HG03520 (cell line): ENCODE data around the gene KCND3.
"Not testable (repeated sequence)": the region's sequence is repeated elsewhere in the genome, so short reads cannot be mapped to it uniquely, and the experiment has no call there.

ENCODE experiments used
- ATAC-seq: cut with Tn5 transposase; IDR thresholded peaks from one replicate; pipeline ENCODE4 v1.9.1; 2021; ENCODE audit warnings: mild to moderate bottlenecking, moderate library complexity; ENCODE audit not compliant: unreplicated experiment

Gene KCND3

DNA sequence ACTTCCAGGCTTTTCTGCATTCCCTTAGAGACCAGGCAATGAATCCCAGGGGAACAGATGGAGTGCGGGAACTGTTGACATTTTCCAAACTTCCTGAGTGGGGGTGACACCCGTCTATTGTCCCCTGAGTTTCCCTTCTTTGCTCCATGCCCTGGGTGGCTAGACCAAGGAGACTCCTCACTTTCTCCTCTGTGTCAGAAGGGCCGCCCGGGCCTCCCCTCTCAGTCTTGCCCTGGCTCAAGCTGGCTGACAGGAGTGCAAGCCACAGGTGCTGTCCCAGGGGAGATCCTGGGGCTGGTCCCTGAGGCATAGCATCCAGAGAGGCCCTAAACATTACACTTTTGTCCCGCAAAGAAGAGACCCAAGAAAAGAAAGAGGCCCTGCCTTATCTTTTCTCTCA lies 170.9 kb downstream of the KCND3 start:
- ATAC-seq = no peak

- ATAC-seq = no peak
These were observed 171.4 kb downstream of the KCND3 start for GRCh38 chr1:111818081-111818480.

- ATAC-seq = no peak
These were observed 174.8 kb downstream of the KCND3 start for GRCh38 chr1:111814642-111815041.

DNA sequence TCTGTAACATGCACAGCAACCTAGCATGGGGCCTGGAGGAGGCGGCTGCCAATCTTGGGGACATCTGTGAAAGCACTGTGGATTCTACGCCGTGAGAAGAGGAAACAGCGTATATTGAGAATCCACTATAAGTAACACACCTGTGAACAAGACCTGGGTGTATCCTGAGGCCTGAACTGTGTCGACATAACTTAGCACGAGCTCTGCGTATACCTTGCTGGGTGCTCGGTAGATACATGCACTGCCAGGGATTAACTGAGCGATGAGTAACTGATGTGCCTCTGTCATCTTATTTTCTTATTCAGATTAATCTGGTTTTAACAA lies 175.2 kb downstream of the KCND3 start:
- no peak for ATAC-seq

DNA sequence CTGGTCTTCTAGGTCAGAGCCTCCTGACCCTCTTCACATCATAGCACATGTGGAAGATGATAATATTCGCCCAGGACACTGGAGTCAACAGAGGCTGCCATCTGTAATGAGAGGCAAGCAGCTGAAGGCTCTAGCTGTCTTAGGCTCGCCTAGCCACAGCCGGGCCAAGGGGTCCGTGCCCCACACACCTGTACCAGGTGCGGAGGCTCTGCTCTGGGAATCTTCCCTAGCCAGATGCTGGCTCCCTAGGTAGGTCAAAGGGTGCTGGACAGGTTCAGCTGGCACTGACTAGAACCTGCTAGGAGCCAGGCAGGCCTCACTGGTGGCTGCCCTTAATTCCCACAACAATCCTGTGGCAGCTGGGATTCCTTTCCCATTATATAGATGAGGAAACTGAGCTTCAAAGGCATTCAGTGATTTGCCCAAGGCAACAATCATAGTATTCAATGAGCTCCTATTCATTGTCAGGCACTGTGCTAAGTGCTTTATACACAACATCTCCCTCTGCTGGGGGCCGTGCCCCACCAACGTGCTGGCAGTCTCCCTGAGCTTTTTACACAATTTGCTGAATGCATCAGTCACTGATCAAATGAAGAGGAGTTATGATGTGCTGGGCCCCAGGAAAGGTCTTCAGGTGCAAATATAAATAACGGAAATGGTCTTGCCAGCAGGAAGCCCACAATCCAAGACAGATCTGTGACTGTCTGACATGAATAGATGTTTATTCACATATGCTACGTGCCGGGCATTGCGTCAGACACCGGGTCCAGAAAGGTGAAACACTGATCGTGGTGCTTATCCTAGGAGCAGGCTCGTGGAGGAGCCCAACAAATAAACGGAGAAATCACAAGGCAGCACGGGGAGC lies 175.8 kb downstream of the KCND3 start:
- ATAC-seq = no peak

- ATAC-seq = no peak
These were observed 177.2 kb downstream of the KCND3 start for GRCh38 chr1:111812306-111812705.

DNA sequence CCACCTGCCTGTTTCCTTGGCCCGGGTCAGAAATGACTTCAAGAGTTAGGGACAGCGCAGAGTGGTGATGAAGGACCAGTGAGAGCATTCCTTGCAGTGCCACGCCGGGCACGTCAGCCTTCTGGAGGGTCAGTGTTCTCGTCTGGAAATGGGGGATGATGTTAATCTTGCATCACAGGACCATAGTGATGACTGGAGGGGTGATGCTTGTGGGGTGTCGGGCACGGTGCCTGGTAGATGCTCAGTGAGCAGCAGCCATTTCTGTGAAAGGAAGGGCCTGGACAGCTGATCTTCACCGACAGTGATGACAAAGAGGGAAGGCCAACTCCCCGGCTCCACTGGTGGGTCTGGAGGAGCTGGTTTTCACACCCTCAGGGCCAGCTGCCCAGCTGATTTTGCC lies 177.6 kb downstream of the KCND3 start:
- no peak for ATAC-seq

GRCh38 chr1:111805251-111805650 lies 184.2 kb downstream of the KCND3 start:
- ATAC-seq = no peak

DNA sequence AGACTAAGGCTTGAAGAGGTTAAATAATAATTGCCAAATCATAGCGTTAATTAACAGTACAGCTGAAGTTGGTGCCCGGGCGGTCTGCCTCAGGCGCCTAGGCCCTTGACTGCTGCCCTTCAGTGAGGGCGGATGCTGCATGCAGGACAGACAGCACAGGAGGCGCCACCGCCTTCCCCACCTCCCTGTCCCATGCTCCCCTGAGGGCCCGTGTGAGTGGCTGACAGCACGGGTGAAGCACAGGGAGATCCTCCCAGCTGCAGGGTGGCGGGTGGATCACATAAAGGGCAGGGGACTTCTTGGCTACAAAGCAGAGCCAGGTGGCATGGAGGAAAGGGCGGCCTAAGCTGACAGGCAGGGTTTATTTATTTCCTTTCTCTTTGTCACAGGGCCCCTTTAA lies 184.7 kb downstream of the KCND3 start:
- no peak for ATAC-seq

- no peak for ATAC-seq
These were observed 185.5 kb downstream of the KCND3 start for GRCh38 chr1:111803951-111804350.

- ATAC-seq = no peak
These were observed 186.5 kb downstream of the KCND3 start for GRCh38 chr1:111802984-111803383.

- no peak for ATAC-seq
These were observed 187.4 kb downstream of the KCND3 start for GRCh38 chr1:111802110-111802509.

GRCh38 chr1:111801071-111801850 lies 188.2 kb downstream of the KCND3 start:
- ATAC-seq = no peak

DNA sequence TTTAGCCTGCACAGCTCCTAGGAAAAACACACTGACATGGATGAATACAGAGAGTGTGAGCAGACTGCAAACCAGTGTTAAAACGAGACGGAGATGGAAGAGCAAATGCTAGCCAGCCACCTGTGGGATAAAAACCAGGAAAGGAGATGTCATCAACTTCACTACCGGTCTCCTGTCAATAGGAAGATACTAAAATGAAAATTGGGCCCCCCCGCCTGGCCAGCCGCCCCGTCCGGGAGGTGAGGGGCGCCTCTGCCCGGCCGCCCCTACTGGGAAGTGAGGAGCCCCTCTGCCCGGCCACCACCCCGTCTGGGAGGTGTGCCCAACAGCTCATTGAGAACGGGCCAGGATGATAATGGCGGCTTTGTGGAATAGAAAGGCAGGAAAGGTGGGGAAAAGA lies 189.7 kb downstream of the KCND3 start:
- not testable (repeated sequence) for ATAC-seq

DNA sequence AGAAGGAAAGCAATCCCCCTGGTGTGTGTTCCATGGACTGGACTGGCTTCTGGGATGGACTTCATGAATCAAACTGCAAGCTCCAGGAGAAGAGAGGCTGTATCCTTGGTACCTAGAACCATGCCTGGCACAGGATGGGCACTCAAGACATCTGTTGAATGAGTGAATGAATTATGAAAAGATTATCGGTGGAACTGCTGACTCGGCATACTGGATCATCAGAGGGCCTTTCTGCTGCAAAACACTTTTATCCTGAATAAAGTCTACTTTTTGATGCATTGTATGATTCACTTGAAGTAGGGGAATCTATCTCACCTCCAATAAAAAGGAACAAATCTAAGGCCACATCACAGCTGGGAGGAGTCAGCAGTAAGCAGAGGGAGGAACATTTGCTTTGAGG lies 190.9 kb downstream of the KCND3 start:
- no peak for ATAC-seq

- no peak for ATAC-seq
These were observed 194.1 kb downstream of the KCND3 start for GRCh38 chr1:111795401-111795800.

GRCh38 chr1:111793923-111794322 lies 195.5 kb downstream of the KCND3 start:
- no peak for ATAC-seq

GRCh38 chr1:111792249-111792648 lies 197.2 kb downstream of the KCND3 start:
- ATAC-seq = no peak

GRCh38 chr1:111791776-111792175 lies 197.7 kb downstream of the KCND3 start:
- ATAC-seq = no peak

- no peak for ATAC-seq
These were observed 199.7 kb downstream of the KCND3 start for GRCh38 chr1:111789666-111790316.

GRCh38 chr1:111789142-111789541 lies 200.3 kb downstream of the KCND3 start:
- no peak for ATAC-seq
